Right lung (tissue), 5 donors: Measurements from ENCODE around the gene TUBB2B. TPM values are rescaled to one million over a fixed set of nuclear protein-coding genes. Genes with fewer than 3 reads are reported as not detected.
"Not testable (repeated sequence)": the region's sequence is repeated elsewhere in the genome, so short reads cannot be mapped to it uniquely, and the experiment has no call there.

Source experiments
- DNase-seq, 2 donors: peaks; one replicate each; pipeline ENCODE4 v3.0.0-alpha.2; 2013
- polyA plus RNA-seq, 5 donors: library from polyadenylated mRNA; unstranded; fragments of 120-200 nt; gene quantifications; one replicate each; pipeline versions ENCODE4 v1.2.1 to v1.2.3, GENCODE V29; 2013; ENCODE audit warnings: inconsistent platforms in 1 of 5, low replicate concordance in 1 of 5; ENCODE audit not compliant: insufficient read length in 5 of 5, insufficient read depth in 1 of 5

Gene TUBB2B
- polyA plus RNA-seq, 5 donors = 5.9 to 10.5 (median 7.6) TPM

DNA sequence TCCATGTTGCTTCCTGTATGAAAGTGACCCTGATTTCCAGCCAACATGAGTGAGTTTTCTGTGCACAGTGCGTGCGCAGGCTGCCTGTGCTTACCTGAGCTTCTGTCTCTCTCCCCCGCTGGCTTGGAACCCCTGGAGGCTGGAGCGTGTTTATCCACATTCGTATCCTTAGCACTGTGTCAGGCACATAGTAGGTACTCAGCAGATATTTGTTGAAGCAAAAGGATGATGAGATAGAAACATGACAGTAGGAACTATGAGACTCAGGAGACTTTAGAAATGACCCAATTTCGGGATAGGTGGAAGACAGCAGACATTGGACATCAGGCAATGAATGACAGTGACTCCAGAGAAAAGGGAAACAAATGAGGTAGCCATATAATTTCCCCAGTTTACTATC lies 15.2 kb downstream of the TUBB2B start:
- no peak for DNase-seq

DNA sequence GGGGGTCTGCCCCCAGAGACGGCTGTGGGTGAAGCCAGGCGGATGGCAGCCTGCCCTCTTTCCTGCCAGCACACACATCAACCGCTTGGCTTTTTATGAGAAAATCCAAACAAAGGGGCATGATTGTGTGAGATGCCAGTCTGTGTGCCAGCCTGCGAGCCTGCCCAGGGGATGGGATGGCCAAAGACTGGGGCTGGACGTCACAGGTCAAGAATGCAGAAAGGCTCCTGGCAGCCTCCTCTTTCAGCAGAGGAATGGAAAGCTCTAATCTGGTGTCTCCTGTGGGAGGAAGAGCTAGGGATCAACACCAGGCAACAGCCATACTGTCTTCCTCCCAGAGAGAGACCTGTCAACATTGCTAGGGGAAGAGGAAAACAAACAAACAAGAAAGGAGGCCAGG lies 15.8 kb downstream of the TUBB2B start:
- DNase-seq = no peak

DNA sequence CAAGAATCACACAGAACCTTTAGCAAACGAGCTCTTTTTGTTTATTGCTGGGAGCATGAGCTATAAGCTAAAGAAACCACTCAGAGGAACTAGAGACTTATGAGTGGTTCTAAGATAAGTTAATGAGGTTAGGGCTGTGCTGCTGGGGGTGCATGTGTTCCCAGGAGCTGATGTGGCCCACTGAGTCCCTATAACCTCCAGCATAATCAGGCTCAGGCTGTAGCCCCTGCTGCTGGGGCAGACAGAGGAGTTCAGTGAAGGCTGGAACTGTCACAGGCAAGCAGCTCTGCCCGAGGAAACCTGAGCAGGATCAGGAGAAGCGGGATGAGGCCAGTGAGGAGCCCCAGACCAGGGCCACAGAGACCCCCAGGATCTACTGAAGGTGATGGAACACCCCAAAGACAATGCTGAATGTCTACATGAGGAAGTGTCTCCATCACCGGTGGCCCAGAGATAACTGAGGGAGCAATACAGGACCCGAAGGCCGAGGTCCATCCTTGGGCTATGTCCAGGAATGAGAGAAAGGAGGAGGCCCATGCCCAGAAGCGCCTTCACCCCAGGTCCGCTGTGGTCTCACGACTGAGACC lies 17.3 kb downstream of the TUBB2B start:
- DNase-seq = no peak

DNA sequence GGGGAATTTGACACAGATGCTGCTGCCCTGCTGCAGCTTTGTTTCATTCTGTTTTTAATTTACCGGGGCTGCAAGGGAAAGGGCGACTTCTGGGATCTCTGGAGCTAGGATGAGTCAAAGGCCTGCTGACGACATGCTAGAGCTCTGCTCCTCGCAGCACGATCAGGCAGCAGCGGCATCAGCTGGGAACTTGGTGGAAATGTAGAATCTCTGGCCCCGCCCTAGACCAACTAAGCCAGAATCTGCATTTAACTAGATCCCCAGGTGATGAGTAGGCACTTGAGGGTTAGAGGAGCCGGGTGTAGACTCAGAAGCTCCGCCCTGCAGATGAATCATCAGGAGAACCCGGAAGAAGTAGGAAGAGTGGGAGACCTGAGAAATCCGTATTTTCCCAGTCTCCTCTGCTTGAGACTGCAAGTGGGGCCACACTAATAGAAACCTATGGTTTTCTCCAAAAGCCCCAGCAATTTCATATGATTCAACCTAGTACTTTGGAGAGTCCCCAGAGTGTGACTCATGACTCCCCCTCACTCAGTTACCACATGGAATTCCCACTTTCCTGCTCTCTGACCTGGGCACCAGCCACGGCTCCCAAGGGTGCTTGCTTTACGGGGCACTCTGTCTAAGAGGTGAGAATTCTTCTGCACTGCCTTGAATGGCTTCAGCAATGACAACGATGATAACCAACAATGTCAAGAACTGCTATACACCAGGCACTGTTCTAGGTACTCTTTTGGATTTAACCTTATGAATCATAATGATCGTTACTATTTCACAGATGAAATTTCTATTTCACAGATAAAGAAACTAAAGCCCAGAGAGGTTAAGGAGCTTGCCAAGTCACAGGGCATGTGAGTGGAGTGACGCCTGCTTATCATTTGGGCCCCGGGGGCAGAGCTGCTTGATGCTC lies 18.1 kb downstream of the TUBB2B start:
- DNase-seq = no peak

DNA sequence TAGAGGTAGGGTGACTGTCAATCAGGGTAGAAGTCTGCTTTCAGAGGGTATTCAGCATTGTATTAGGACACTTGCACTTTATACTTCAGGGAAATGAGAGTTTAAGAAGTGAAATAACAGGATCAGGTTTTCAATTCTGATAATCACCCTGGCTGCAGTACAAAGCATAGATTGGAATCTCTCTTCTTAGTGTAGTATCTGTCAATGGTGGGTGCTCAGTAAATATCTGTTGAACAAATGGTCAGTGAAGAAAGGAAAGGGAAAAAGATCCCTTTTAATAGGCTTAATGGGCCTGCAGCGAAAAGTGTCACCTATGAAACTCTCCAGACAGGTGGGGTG lies 18.7 kb downstream of the TUBB2B start:
- no peak for DNase-seq

DNA sequence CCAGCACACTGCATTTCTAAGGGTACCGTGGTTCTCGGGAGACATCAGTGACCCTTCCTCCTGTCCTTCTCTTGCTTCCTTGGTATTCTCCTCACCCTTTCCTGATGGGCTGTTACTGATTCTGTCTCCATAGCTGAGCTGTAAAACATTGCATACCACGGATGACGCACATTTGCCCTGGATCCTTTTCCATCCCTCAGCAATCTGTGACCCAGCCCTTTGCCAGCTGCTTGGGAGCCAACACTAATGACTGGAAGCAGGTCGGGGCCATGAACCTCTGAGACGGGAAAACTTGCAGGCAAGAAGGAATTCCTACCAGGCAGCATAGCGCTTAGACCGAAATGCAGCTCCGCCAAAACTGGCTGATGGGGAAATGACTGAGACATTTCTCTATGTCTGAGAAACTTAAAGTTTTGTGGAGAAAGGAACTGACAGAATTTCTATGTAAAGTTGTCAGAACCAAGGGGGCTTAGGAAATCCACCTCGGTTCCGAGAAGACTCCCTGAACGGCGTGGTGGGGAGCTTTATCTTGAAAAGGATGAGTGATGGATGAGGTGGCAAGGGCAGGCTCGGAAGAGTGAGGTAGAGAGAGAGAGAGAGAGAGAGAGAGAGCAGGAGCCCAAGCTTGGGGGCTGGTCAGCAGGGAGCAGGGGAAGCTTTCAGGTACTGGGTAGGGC lies 19.2 kb downstream of the TUBB2B start:
- DNase-seq = no peak

DNA sequence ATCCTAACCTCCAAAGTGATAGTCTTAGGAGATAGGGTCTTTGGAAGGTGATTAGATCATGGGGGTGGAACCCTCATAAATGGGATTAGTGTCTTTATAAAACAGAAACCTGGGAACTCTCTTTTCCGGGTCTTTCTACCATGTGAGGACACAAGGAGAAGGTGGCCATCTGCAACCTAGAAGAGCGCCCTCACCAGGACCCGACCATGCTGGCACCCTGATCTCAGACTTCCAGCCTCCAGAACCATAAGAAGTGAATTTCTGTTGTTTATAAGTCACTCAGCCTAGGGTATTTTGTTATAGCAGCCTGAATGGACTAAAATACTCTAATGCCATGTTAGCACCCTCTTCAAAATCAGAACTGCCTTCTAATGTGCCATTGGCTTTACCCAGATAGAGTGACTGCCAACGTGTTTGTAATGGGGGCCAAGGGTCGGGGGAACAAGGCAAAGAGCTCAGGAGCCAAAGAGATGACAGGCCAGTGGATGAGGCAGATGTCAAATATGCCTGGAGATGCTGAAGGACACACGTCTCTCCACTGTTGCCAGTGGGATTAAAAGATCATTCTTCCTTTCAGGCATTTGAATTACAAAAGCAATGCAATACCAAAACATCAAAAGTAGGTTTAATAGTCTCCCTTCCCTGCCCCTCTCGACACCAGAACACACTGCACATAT lies 21.0 kb downstream of the TUBB2B start:
- no peak for DNase-seq

DNA sequence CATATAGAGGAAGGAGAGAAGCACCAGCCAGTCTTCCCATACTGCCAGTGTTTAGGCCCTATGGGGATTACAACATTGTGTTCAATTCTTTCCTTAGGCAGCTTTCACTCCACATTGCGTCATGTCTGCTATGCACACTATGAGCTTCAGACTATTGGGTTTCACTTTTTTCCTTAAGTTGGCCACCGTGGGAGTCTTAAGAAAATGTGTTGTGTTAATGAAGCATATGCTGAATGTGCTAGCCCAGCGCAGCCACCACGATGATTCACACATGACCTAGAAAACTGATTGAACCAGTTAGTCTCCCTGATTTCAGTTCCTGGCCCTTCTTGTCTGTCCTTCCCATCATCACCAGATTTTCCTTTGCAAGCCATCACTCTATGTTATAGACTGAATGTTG lies 21.5 kb downstream of the TUBB2B start:
- no peak for DNase-seq

DNA sequence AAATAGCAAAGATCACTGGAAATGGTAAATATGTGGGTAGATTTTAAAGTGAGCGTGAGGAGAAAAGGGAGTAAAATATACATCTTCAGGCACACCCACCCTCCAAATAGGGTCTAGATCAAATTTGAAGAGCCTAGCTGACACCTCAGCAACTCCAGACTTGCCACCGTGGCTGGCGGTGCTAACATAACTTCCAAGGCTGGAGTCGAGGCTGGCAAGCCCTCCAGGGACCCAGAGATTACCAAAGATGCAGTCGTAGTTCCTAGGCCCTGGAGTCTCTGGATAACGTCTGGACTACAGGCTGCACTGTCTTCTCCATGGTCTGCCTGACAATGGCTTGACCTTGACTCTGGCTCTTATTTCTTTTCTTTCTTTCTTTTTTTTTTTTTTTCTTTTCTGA lies 22.5 kb downstream of the TUBB2B start:
- no peak for DNase-seq

DNA sequence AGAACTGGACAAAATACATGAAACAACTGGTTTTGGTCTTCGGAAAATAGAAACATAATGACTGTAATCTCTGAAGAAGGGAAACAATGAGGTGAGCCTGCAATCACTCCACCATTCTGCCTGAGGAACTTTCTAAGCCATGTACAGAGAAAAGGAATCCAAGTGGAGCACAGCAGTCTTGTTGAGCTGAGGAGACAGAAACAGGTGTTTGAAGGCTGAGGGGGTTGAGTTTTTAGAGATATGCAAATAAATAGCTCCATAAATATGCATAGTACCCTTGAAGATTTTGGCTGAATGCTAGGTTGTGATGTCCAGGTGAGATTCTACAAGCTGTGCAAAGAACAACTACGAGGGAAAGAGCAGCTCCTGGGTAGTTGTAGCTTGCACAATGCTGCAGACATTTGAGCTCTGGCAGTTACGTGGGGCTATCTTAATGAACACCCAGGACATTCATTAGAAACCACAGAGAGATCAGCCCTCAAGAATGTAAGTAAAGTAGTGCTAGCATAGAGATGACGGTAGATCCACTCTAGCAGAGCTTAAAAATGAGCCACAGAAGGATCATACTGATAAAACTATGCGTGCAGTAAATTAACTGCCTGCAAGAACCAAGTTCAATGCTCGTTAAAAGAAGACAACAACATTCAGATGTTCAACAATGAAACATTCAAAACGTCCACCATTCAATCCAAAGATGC lies 24.3 kb downstream of the TUBB2B start:
- no peak for DNase-seq

DNA sequence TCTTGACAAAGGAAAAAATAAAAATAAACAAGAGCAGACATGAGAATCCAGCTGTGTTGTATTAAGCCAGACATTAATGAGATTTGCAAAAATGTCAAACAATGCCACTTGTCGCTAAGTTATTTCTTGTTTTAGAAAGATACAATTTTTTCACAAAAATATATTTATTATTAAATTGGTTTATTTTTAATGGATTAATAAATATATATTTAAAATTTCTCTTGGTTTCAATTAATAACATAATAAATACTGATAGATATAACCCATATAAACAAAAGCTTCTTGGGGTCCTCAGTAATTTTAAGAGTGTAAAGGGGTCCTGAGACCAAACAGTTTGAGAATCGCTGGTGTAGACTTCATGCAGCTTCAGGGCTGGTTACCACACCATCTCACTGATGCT lies 26.1 kb downstream of the TUBB2B start:
- DNase-seq = no peak

DNA sequence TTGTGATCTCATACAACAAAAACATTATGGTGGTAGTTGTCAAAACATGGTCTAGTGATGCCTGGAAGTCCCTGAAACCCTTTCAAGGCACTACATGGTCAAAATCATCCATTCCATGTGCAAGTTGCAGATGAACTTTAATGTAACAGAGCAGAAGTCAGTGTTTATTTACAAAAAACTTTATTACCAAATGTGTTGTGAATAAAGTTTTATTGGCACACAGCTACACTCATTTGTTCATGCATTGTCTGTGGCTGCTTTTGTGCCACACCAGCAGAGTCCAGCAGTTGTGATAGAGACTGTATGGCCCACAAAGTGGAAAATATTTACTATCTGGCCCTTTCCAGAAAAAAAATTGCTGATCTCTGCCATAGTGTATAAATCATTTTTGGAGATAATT lies 26.8 kb downstream of the TUBB2B start:
- no peak for DNase-seq

DNA sequence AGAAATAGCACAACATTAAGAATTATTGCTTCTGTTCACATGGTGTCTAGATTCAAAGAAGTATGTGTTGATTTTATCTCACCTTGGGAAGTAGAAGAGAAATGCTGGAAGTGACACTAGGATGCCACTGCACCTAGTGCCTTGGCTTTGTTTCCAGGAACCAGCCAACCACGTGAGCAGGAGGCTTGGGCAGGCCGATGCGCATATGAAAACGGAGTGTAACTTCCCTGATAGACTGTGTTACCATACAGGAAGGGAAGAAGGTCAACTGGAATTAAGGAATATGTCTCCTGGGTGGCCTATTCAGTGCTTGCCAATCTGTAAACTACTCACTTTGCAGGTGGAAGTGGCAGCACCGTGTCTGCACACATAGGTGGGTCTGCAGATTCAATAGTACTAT lies 28.1 kb downstream of the TUBB2B start:
- DNase-seq = no peak

DNA sequence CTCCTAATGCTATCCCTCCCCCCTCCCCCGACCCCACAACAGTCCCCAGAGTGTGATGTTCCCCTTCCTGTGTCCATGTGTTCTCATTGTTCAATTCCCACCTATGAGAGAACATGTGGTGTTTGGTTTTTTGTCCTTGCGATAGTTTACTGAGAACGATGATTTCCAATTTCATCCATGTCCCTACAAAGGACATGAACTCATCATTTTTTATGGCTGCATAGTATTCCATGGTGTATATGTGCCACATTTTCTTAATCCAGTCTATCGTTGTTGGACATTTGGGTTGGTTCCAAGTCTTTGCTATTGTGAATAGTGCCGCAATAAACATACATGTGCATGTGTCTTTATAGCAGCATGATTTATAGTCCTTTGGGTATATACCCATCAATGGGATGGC lies 29.7 kb downstream of the TUBB2B start:
- DNase-seq = not testable (repeated sequence)

DNA sequence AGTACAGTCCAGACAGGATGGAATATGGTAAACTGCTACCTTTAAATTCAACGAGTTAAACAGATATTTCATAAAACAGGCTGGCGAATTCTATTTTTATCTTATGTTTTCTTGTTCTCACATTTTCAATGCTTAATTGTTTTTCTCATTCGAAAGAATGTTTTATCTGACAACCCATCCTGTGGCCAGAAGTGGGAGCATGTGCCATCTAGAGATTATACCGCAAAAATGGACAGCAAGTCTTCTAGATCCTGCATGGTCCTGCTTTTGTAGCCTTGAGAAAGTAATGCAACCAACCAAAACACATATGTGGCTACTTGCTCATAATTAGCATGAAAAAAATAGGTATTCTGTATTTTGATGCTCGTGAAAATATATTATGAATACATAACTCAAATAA lies 30.7 kb downstream of the TUBB2B start:
- DNase-seq = no peak

DNA sequence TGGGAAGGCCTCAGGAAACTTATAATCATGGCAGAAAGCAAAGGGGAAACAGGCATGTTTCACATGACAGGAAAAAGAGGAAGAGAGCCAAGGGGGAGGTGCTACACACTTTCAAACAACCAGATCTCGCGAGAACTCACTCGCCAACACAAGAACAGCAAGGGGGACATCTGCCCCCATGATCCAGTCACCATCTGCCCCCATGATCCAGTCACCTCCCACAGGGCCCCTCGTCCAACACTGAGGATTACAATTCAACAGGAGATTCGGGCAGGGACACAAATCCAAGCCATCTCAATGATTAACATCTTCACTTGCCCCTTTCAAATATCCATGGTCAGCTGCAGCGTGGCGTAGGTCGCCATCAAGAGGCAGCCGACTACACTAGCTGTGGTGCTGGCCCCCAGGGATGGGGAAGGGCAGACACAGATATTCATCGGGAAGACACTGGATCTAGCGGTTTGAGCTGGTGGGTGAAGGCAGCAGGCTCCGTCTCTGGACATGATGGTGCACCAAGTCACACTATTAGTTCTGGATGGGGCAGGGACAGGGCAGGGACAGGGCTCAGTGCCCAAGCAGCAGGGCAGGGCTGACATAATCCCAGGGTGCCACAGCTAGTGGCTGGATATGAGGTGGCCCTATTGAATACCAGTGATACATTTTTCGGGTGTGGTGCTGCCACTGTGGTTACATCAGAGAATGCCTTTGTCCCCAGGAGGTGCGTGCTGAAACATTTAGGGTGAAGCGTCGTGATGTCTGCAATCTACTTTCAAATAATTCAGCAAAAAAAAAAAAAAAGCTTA lies 31.6 kb downstream of the TUBB2B start:
- no peak for DNase-seq

DNA sequence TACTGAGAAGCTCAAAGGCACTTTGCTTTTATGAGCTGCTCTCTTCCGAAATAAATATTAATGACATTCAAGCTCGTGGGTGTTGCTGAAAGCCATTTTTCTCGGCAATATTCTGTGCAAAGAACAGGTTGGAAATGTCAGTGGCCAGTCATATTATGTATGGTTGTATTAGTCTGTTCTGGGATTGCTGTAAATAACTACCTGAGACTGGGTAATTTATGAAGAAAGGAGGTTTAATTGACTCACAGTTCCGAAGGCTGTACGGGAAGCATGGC lies 32.1 kb downstream of the TUBB2B start:
- no peak for DNase-seq

DNA sequence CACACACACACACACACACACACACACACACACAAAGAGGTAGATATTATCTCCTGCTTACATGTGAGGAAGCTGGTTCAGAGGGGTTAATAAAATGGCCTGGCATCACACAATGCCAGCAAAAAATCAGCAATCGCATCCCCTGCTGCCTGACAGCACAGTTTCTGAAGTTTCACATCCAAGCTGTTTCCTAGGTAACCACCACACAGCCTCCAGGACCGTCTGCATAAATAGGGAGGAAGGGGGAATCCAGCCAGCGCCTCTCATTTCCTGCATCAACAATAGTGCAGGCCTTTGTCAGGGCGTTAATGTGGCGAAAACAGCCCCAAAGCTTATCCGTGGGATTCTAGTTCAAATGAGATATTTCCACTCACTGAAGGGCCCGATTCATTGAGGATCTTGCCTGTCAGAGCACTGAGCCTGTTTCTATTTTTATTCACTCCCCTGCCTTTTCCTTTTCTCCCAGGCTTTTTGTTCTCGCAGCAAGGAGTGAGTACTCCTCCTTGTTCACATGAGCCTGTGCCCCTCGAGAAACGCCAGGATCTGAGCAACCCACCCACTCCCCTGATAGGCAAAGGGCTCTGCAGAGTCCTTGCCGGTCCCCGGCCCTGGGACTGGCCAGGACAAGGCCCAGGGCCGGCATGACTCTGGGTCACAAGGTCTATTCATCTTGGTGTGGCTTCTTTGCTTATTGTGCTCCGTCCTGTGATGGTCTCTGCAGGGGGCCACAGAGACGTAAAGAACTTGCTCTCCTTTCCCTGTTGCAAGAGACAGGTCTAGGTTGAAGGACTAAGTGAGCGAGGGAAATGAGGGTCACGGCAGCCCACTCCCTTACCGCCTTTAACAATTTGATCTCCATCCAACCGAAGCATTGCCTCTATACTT lies 32.7 kb downstream of the TUBB2B start:
- peak in 1 of 2 donors; percentile 12 for DNase-seq

DNA sequence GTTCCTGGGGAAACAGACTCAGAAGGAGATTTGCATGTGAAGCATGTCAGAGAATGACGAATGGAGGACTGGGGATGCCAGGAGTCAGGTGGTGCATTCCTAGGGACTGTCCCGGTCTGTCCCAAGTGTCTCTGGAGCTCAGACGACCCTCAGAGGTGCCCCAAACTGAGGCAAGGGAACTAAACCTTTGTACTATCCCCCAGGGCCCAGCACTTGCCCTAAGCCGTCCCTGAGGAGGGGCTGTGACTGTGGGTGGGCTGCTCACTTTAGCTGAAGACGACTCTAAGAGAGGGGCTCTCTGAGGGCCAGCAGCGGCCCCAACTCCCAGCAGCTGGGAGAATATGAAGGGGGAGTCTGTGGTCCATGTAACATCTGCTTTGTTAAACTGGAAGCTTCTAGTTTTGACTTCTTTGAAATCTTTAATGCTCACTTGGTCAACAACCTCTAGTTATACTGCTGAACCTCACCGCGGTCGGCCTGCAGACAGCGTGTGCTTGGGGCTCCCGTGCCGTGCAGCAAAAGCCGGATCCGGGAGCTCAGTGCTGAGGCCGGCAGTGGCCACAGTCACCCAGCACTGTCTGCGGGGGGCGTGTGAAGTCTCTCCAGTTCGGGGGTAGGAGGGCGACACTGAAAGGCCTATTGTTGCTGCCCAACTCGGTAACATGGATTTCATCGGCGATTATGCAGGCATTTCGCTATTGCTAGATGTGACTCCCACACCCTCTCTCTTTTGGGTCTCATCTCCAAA lies 34.2 kb downstream of the TUBB2B start:
- DNase-seq = no peak
